GM23248 (cell line): Measurements from ENCODE around the gene MME. TPM values are rescaled to one million over a fixed set of nuclear protein-coding genes. Genes with fewer than 3 reads are reported as not detected.

Source experiments
- DNase-seq: peaks from one replicate; pipeline ENCODE4 v3.0.0-alpha.2; 2015
- H2AFZ ChIP-seq: fragments of 200-600 bp; sonication (generic); 2 replicates; pipeline ENCODE4 v1.6.1; 2016; ENCODE audit warnings: antibody characterized with exemption
- H3F3A ChIP-seq: fragments of 200-600 bp; sonication (generic); 2 replicates; pipeline ENCODE4 v1.6.1; 2016; ENCODE audit warnings: mild to moderate bottlenecking, antibody characterized with exemption, mixed run types; ENCODE audit not compliant: insufficient read depth
- H3K27ac ChIP-seq: fragments of 200-600 bp; sonication (generic); 2 replicates; pipeline ENCODE4 v1.5.1; 2016; ENCODE audit warnings: mild to moderate bottlenecking
- H3K27me3 ChIP-seq: fragments of 200-600 bp; sonication (generic); replicated peaks from 2 replicates; pipeline ENCODE4 v1.6.1; 2016; ENCODE audit warnings: mild to moderate bottlenecking; ENCODE audit not compliant: insufficient read depth
- H3K36me3 ChIP-seq: fragments of 200-600 bp; sonication (generic); 2 replicates; pipeline ENCODE4 v1.6.1; 2016; ENCODE audit warnings: low read depth, mild to moderate bottlenecking
- H3K4me1 ChIP-seq: fragments of 200-600 bp; sonication (generic); 2 replicates; pipeline ENCODE4 v1.6.1; 2016; ENCODE audit warnings: mild to moderate bottlenecking; ENCODE audit not compliant: insufficient read depth
- H3K4me2 ChIP-seq: fragments of 200-600 bp; sonication (generic); one replicate; pipeline ENCODE4 v1.6.1; 2016; ENCODE audit warnings: mild to moderate bottlenecking; ENCODE audit not compliant: unreplicated experiment
- H3K4me3 ChIP-seq: fragments of 200-600 bp; sonication (generic); 2 replicates; pipeline ENCODE4 v1.5.1; 2016; ENCODE audit warnings: mild to moderate bottlenecking
- H3K79me2 ChIP-seq: fragments of 200-600 bp; sonication (generic); 2 replicates; pipeline ENCODE4 v1.6.1; 2016; ENCODE audit warnings: mild to moderate bottlenecking; ENCODE audit not compliant: insufficient read depth
- H3K9ac ChIP-seq: fragments of 200-600 bp; sonication (generic); 2 replicates; pipeline ENCODE4 v1.6.1; 2016; ENCODE audit warnings: mild to moderate bottlenecking
- H3K9me2 ChIP-seq: fragments of 200-600 bp; sonication (generic); 2 replicates; pipeline ENCODE4 v1.6.1; 2016; ENCODE audit warnings: mixed run types, mild to moderate bottlenecking, moderate library complexity; ENCODE audit not compliant: insufficient read depth
- H3K9me3 ChIP-seq: fragments of 200-600 bp; sonication (generic); one replicate; pipeline ENCODE4 v1.6.1; 2017; ENCODE audit warnings: low read depth
- H4K20me1 ChIP-seq: fragments of 200-600 bp; sonication (generic); 2 replicates; pipeline ENCODE4 v1.6.0; 2016; ENCODE audit not compliant: insufficient read depth
- EZH2 ChIP-seq: fragments of 200-600 bp; sonication (generic); IDR thresholded peaks from 2 replicates; pipeline ENCODE4 v1.6.1; 2018; ENCODE audit warnings: antibody characterized with exemption, mild to moderate bottlenecking; ENCODE audit not compliant: insufficient read depth, poor library complexity, severe bottlenecking
- EZH2phosphoT487 ChIP-seq: fragments of 200-600 bp; sonication (generic); IDR thresholded peaks from 2 replicates; pipeline ENCODE4 v1.6.1; 2018; ENCODE audit warnings: antibody characterized with exemption, moderate library complexity, mild to moderate bottlenecking, low read depth; ENCODE audit not compliant: insufficient read depth
- WGBS, 2 experiments: methylation state at CpG; one replicate each; pipeline ENCODE4 v1.1.6; 2015 to 2017; ENCODE audit warnings: low lambda C conversion rate in 2 of 2, low coverage in 1 of 2; ENCODE audit errors: missing lambda C conversion rate in 2 of 2; 5-methylcytosine and 5-hydroxymethylcytosine counted together
- in situ Hi-C: fragments of 300-500 bp; cut with MboI; formaldehyde crosslinking; loops from 2 replicates; pipeline ENCODE4 v1.15.0; 2020
- polyA plus RNA-seq: library from polyadenylated mRNA; unstranded; fragments of >200 nt; fragmentation: Nextera tagmentation; extraction: Ambion mirVana; gene quantifications from 2 replicates; pipeline ENCODE4 v1.2.1, GENCODE V29; 2016
- total RNA-seq: library from RNA; depleted of rRNA; stranded (reverse); fragments of >200 nt; shearing (Covaris generic); gene quantifications from 2 replicates; pipeline ENCODE4 v1.2.3, GENCODE V29; 2014

MME gene
- total and polyA plus RNA-seq, 2 experiments from 2014 or later = 88.5 to 204 TPM

- 91 to 96% methylated on average over 4 of the region's 4 CpGs for WGBS, 2 experiments
- H3K9me2 ChIP-seq = no peaks in the 10 kb centered on the region
- no peaks in the 10 kb centered on the region for H3K27me3 ChIP-seq
- no peak overlapping the region for H3K4me3 ChIP-seq
- H4K20me1 ChIP-seq = no peaks in the 10 kb centered on the region
- H3K36me3 ChIP-seq = no peaks in the 10 kb centered on the region
- no peaks in the 10 kb centered on the region for H3F3A ChIP-seq
- no peak overlapping the region for H3K27ac ChIP-seq
- no peak for DNase-seq
- H3K9me3 ChIP-seq = no peaks in the 10 kb centered on the region
- no peak for TF ChIP-seq EZH2phosphoT487
- no peak for TF ChIP-seq EZH2
- in situ Hi-C loops = no loop called here
- H3K79me2 ChIP-seq = no peaks in the 10 kb centered on the region
- no peak overlapping the region for H2AFZ ChIP-seq
- no peak overlapping the region for H3K4me2 ChIP-seq
- no peak overlapping the region for H3K9ac ChIP-seq
- peaks cover 4% of the 10 kb centered on the region; the same call in 1 of the 2 replicates for H3K4me1 ChIP-seq
Measured at GRCh38 chr3:155049959-155050358, 30.2 kb upstream of the MME start.

GRCh38 chr3:155052470-155052869, 27.6 kb upstream of the MME start:
- Histone ChIP-seq H3K9me2 (no peaks in the 10 kb centered on the region), H3K27me3 (no peaks in the 10 kb centered on the region), H3K79me2 (no peaks in the 10 kb centered on the region), H3K36me3 (no peaks in the 10 kb centered on the region), H3K27ac (no peak overlapping the region), H3F3A (no peaks in the 10 kb centered on the region), H3K9ac (no peak overlapping the region), H4K20me1 (no peaks in the 10 kb centered on the region), H3K9me3 (no peaks in the 10 kb centered on the region), H3K4me2 (no peak overlapping the region), H3K4me3 (no peak overlapping the region), H3K4me1 (peaks cover 4% of the 10 kb centered on the region; the same call in 1 of the 2 replicates), H2AFZ (no peak overlapping the region)
- 42 to 56% methylated on average over 2 of the region's 2 CpGs for WGBS, 2 experiments
- in situ Hi-C loops = no loop called here
- no peak for DNase-seq
- no peak for TF ChIP-seq EZH2
- no peak for TF ChIP-seq EZH2phosphoT487

- Histone ChIP-seq H3K27me3 (no peaks in the 10 kb centered on the region), H3K9ac (no peak overlapping the region), H3K4me3 (no peak overlapping the region), H3K79me2 (no peaks in the 10 kb centered on the region), H3K4me2 (no peak overlapping the region), H3F3A (no peaks in the 10 kb centered on the region), H2AFZ (no peak overlapping the region), H3K4me1 (peaks cover 4% of the 10 kb centered on the region; the same call in 1 of the 2 replicates), H3K36me3 (no peaks in the 10 kb centered on the region), H3K9me2 (no peaks in the 10 kb centered on the region), H3K9me3 (no peaks in the 10 kb centered on the region), H4K20me1 (no peaks in the 10 kb centered on the region), H3K27ac (no peak overlapping the region)
- no peak for TF ChIP-seq EZH2phosphoT487
- TF ChIP-seq EZH2 = no peak
- in situ Hi-C loops = no loop called here
- DNase-seq = no peak
- 90 to 92% methylated on average over 1 of the region's 1 CpG for WGBS, 2 experiments
Measured at GRCh38 chr3:155053756-155054155, 26.4 kb upstream of the MME start.

- H3K4me2 ChIP-seq = peak overlapping the region; percentile 17
- DNase-seq = peak; percentile 12
- H3K27ac ChIP-seq = peak overlapping the region; percentile 76
- H3F3A ChIP-seq = peaks cover 27% of the 10 kb centered on the region
- H3K79me2 ChIP-seq = no peaks in the 10 kb centered on the region
- in situ Hi-C loops = no loop called here
- 44 to 50% methylated on average over 1 of the region's 1 CpG for WGBS, 2 experiments
- no peaks in the 10 kb centered on the region for H3K9me3 ChIP-seq
- no peaks in the 10 kb centered on the region for H3K36me3 ChIP-seq
- peak overlapping the region; percentile 35 for H3K9ac ChIP-seq
- H3K4me3 ChIP-seq = no peak overlapping the region; the same call in 1 of the 2 replicates
- H4K20me1 ChIP-seq = no peaks in the 10 kb centered on the region
- H3K9me2 ChIP-seq = no peaks in the 10 kb centered on the region
- H3K27me3 ChIP-seq = no peaks in the 10 kb centered on the region
- H2AFZ ChIP-seq = peak overlapping the region; percentile 48
- TF ChIP-seq EZH2 = no peak
- no peak for TF ChIP-seq EZH2phosphoT487
- peaks cover 31% of the 10 kb centered on the region for H3K4me1 ChIP-seq
Measured at GRCh38 chr3:155064920-155065319, 15.2 kb upstream of the MME start.

GRCh38 chr3:155065537-155065936, 14.6 kb upstream of the MME start:
- peak overlapping the region; percentile 76 for H3K27ac ChIP-seq
- H3F3A ChIP-seq = peaks cover 33% of the 10 kb centered on the region
- H3K27me3 ChIP-seq = no peaks in the 10 kb centered on the region
- H3K9me2 ChIP-seq = no peaks in the 10 kb centered on the region
- no peaks in the 10 kb centered on the region for H3K9me3 ChIP-seq
- no peaks in the 10 kb centered on the region for H4K20me1 ChIP-seq
- no peaks in the 10 kb centered on the region for H3K79me2 ChIP-seq
- peak; percentile 92 for DNase-seq
- no peak overlapping the region; the same call in 1 of the 2 replicates for H3K4me3 ChIP-seq
- peak overlapping the region; percentile 35 for H3K9ac ChIP-seq
- peaks cover 37% of the 10 kb centered on the region for H3K4me1 ChIP-seq
- TF ChIP-seq EZH2 = no peak
- TF ChIP-seq EZH2phosphoT487 = no peak
- no peaks in the 10 kb centered on the region for H3K36me3 ChIP-seq
- H2AFZ ChIP-seq = peak overlapping the region; percentile 48; the same call in 1 of the 2 replicates
- H3K4me2 ChIP-seq = peak overlapping the region; percentile 17
- in situ Hi-C loops = no loop called here
